Measurements from ENCODE around the gene PTPRN2. TPM values are rescaled to one million over a fixed set of nuclear protein-coding genes. Genes with fewer than 3 reads are reported as not detected.

PTPRN2 gene
- total and polyA plus RNA-seq, 3 experiments from 2014 or later, result 0.33 to 1.2 (median 0.42) TPM

DNA sequence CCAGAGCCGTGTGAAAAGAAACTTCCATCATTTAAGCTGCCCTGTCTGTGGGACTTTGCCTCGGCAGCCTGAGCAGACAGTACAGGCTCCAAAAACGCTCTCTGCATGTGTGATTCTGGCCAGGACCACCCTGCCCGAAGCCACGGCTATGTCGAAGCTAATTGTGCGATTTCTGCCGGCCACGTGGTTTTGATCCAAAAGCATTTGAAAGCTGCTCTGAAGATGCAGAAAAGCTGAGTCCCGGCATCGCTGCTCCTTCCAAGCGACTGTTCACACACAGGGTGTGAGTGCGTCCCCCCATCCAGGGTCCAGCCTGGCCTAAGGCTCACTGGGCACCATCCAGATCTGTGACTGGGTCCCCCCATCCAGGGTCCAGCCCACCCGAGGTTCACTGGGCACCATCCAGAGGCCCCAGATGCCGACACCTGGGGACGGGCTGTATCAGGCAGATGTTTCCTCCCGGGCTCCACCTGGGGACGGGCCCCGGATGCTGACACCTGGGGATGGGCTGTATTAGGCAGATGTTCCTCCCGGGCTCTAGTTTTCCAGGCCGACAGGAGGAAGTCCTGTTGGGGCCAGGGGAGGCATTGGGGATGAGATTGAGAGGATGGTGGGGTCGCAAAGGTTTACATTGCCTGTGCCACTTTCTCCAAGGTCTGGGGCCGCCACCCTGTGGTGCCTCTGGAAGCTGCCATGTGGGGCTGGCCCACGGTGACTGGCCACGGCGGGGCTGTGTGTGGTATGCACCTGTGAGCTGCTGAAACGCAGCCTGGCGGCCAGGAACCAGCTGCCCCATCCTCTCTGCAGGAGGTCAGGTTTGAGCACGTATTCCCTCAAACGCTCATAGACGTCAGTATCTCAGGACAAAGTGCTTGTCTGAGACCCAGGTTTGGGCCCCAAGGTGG is 723.5 kb downstream of the PTPRN2 start:
- Histone ChIP-seq H3K27ac (ENCODE audit: low read depth, low read length) (no peak overlapping the region), H3K4me1 (ENCODE audit: insufficient read depth, low read length) (no peaks in the 10 kb centered on the region), H3K36me3 (ENCODE audit: insufficient read depth, low read length) (no peaks in the 10 kb centered on the region), H3K27me3 (ENCODE audit: insufficient read depth, low read length, poor library complexity, severe bottlenecking) (no peaks in the 10 kb centered on the region), H3K4me3 (ENCODE audit: low read length) (no peak overlapping the region), H3K9me3 (ENCODE audit: low read length) (no peaks in the 10 kb centered on the region)
- Mint-ChIP-seq H3K4me1 (no peaks in the 10 kb centered on the region), H3K27ac (no peak overlapping the region), H3K4me3 (no peak overlapping the region), H3K27me3 (peaks cover 1 to 3% of the 10 kb centered on the region in 2 donors), H3K9me3 (peaks cover 0 to 2% (median 0%) of the 10 kb centered on the region in 5 donors), H3K36me3 (no peaks in the 10 kb centered on the region)
- ChIA-PET CTCF (no interaction called here), POLR2A (no interaction called here)
- no peak for DNase-seq

DNA sequence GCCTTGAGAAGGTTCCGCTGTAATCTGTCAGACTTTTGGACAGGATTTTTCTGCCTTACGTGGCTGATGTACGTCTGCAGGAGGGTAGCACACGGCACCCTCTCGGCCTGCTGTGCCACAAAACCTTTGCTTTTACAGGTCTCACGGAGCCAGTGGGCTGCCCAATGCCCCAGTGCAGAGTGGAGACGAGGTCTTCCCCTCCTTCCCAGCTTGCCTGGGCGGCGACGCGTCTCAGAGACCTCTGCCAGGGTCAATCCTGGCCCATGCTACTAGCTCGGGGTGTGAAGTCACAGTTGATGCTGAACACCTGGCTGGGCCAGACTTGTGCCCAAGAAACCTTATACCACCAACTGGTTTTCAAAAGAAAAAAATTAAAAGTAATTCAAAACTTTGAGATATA is 724.4 kb downstream of the PTPRN2 start:
- Histone ChIP-seq H3K9me3 (ENCODE audit: low read length) (no peaks in the 10 kb centered on the region), H3K27ac (ENCODE audit: low read depth, low read length) (no peak overlapping the region), H3K4me1 (ENCODE audit: insufficient read depth, low read length) (no peaks in the 10 kb centered on the region), H3K27me3 (ENCODE audit: insufficient read depth, low read length, poor library complexity, severe bottlenecking) (no peaks in the 10 kb centered on the region), H3K4me3 (ENCODE audit: low read length) (no peak overlapping the region), H3K36me3 (ENCODE audit: insufficient read depth, low read length) (no peaks in the 10 kb centered on the region)
- peaks cover 0 to 3% of the 10 kb centered on the region in 2 donors for H3K27me3 Mint-ChIP-seq
- H3K9me3 Mint-ChIP-seq, result peaks cover 0 to 2% (median 0%) of the 10 kb centered on the region in 5 donors
- H3K36me3 Mint-ChIP-seq, result no peaks in the 10 kb centered on the region
- POLR2A ChIA-PET, result no interaction called here
- H3K4me3 Mint-ChIP-seq, result no peak overlapping the region
- no peaks in the 10 kb centered on the region for H3K4me1 Mint-ChIP-seq
- no peak for DNase-seq
- H3K27ac Mint-ChIP-seq, result no peak overlapping the region
- CTCF ChIA-PET, result no interaction called here

DNA sequence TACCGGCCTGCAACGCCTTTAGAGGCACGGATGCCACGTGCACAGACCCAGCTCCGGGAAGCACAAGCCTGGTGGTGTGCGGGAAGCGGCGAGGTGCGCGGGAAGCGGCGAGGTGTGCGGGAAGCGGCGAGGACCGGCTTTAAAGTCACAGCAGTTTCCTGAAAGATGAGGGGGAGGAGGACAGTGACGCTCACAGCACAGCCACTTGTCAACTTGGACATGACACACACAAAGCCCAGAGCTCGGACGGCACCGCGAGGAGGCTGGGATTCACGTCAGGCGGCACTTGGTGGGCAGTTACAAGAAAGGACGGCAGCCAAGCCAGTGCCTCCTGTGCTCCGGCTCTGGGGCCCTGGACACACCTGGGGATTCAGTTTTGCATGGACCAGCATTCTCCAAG is 724.9 kb downstream of the PTPRN2 start:
- no peak overlapping the region for H3K4me3 Mint-ChIP-seq
- no peak for DNase-seq
- no peaks in the 10 kb centered on the region for H3K4me1 Mint-ChIP-seq
- H3K9me3 ChIP-seq (ENCODE audit: low read length), result no peaks in the 10 kb centered on the region
- CTCF ChIA-PET, result no interaction called here
- no peak overlapping the region for H3K27ac Mint-ChIP-seq
- no peaks in the 10 kb centered on the region for H3K27me3 ChIP-seq (ENCODE audit: insufficient read depth, low read length, poor library complexity, severe bottlenecking)
- H3K9me3 Mint-ChIP-seq, result peaks cover 0 to 2% (median 0%) of the 10 kb centered on the region in 5 donors
- no peaks in the 10 kb centered on the region for H3K36me3 Mint-ChIP-seq
- no peak overlapping the region for H3K4me3 ChIP-seq (ENCODE audit: low read length)
- peaks cover 0 to 3% of the 10 kb centered on the region in 2 donors for H3K27me3 Mint-ChIP-seq
- POLR2A ChIA-PET, result no interaction called here
- H3K27ac ChIP-seq (ENCODE audit: low read depth, low read length), result no peak overlapping the region
- no peaks in the 10 kb centered on the region for H3K4me1 ChIP-seq (ENCODE audit: insufficient read depth, low read length)
- H3K36me3 ChIP-seq (ENCODE audit: insufficient read depth, low read length), result no peaks in the 10 kb centered on the region

DNA sequence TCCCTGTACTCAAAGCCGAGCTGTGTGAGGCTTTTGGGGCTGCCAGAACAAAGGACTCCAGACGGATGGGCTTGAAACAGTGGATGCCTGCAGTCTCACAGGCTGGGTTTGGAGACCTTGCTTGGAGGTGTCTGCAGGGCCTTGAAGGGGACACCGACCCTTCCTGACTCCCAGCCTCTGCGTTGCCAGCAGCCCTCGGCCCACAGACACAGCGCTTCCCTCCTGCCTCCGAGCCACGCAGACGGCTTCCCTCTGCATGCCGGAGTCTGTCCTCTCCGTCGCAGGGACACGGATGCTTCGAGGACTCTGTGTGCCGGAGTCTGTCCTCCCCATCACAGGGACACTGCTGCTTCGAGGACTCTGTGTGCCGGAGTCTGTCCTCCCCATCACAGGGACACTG is 726.1 kb downstream of the PTPRN2 start:
- Mint-ChIP-seq H3K9me3 (peaks cover 0 to 2% (median 0%) of the 10 kb centered on the region in 5 donors), H3K27ac (no peak overlapping the region), H3K4me3 (no peak overlapping the region), H3K4me1 (no peaks in the 10 kb centered on the region), H3K36me3 (no peaks in the 10 kb centered on the region), H3K27me3 (peaks cover 0 to 3% of the 10 kb centered on the region in 2 donors)
- no peak overlapping the region for H3K27ac ChIP-seq (ENCODE audit: low read depth, low read length)
- H3K27me3 ChIP-seq (ENCODE audit: insufficient read depth, low read length, poor library complexity, severe bottlenecking), result no peaks in the 10 kb centered on the region
- no peaks in the 10 kb centered on the region for H3K36me3 ChIP-seq (ENCODE audit: insufficient read depth, low read length)
- ChIA-PET CTCF (no interaction called here), POLR2A (no interaction called here)
- no peak overlapping the region for H3K4me3 ChIP-seq (ENCODE audit: low read length)
- no peak for DNase-seq
- no peaks in the 10 kb centered on the region for H3K9me3 ChIP-seq (ENCODE audit: low read length)
- H3K4me1 ChIP-seq (ENCODE audit: insufficient read depth, low read length), result no peaks in the 10 kb centered on the region

DNA sequence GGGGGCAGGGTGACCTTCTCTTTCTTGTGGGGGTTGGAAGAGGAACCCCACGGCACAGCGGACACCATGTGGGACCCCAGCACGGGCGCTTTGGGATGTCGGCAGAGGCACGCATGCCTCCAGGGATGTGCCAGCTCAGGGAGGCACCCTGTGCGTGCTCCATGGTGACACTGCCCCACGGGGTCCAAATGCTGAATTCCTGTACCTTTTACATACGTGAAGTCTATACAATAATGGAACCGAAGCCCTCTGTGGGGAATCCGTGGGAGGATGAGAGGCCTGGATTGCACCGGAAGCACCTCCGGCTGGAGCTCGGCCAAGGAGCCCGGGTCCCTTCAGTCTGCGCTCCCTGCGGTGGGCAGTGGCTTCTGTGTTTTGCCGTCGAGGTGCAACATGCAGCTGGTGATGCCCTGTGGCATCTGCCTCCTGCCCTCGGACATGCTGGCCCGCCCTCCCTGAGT is 726.6 kb downstream of the PTPRN2 start:
- no peaks in the 10 kb centered on the region for H3K4me1 Mint-ChIP-seq
- Histone ChIP-seq H3K9me3 (ENCODE audit: low read length) (no peaks in the 10 kb centered on the region), H3K27ac (ENCODE audit: low read depth, low read length) (no peak overlapping the region), H3K4me3 (ENCODE audit: low read length) (no peak overlapping the region), H3K27me3 (ENCODE audit: insufficient read depth, low read length, poor library complexity, severe bottlenecking) (no peaks in the 10 kb centered on the region), H3K36me3 (ENCODE audit: insufficient read depth, low read length) (no peaks in the 10 kb centered on the region), H3K4me1 (ENCODE audit: insufficient read depth, low read length) (no peaks in the 10 kb centered on the region)
- H3K27me3 Mint-ChIP-seq, result peaks cover 0 to 3% of the 10 kb centered on the region in 2 donors
- no peak overlapping the region for H3K4me3 Mint-ChIP-seq
- H3K27ac Mint-ChIP-seq, result no peak overlapping the region
- CTCF ChIA-PET, result no interaction called here
- POLR2A ChIA-PET, result no interaction called here
- H3K36me3 Mint-ChIP-seq, result no peaks in the 10 kb centered on the region
- no peak for DNase-seq
- H3K9me3 Mint-ChIP-seq, result peaks cover 0 to 2% (median 0%) of the 10 kb centered on the region in 5 donors

DNA sequence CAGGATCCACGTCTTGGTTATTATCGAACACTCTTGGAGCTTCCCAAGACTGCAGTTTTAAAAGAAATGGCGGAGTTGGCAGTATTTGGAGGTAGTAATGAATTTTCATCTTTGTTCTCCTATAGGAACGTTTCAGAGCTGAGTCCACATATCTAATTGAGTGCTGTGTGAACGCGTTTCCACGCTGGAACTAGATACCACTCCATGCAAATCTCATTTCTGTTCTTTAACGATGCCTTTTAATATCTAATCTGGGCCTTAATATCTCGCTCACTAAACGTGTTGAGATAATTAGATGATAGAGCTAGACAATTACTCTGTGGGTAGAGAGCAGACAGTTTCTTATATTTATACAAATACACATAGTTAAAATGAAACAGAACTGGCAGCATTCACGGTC is 727.2 kb downstream of the PTPRN2 start:
- H3K27me3 ChIP-seq (ENCODE audit: insufficient read depth, low read length, poor library complexity, severe bottlenecking), result no peaks in the 10 kb centered on the region
- no peak overlapping the region for H3K27ac Mint-ChIP-seq
- ChIA-PET CTCF (no interaction called here), POLR2A (no interaction called here)
- no peaks in the 10 kb centered on the region for H3K9me3 ChIP-seq (ENCODE audit: low read length)
- H3K27me3 Mint-ChIP-seq, result peaks cover 0 to 3% of the 10 kb centered on the region in 2 donors
- H3K9me3 Mint-ChIP-seq, result peaks cover 0 to 2% (median 0%) of the 10 kb centered on the region in 5 donors
- H3K27ac ChIP-seq (ENCODE audit: low read depth, low read length), result no peak overlapping the region
- no peak overlapping the region for H3K4me3 ChIP-seq (ENCODE audit: low read length)
- H3K4me1 Mint-ChIP-seq, result no peaks in the 10 kb centered on the region
- no peak overlapping the region for H3K4me3 Mint-ChIP-seq
- no peaks in the 10 kb centered on the region for H3K36me3 ChIP-seq (ENCODE audit: insufficient read depth, low read length)
- H3K4me1 ChIP-seq (ENCODE audit: insufficient read depth, low read length), result no peaks in the 10 kb centered on the region
- no peaks in the 10 kb centered on the region for H3K36me3 Mint-ChIP-seq
- no peak for DNase-seq

DNA sequence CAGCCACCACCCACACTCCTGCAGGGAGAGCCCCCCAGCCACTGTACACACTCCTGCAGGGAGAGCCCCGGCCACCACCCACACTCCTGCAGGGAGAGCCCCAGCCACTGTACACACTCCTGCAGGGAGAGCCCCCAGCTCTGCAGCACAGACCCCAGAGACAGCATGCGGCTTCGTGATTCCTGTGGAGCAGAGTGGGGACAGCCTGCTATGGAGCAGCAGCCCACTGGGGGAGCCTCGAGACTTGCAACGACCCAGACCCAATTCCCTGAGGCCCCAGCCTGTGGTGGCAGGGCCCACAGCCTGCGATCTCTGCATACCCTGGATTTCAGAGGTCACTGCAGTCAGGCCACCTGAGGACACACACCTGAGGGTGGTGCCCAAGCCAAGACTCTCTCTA is 727.7 kb downstream of the PTPRN2 start:
- no peak for DNase-seq
- CTCF ChIA-PET, result no interaction called here
- no peaks in the 10 kb centered on the region for H3K36me3 Mint-ChIP-seq
- Histone ChIP-seq H3K27ac (ENCODE audit: low read depth, low read length) (no peak overlapping the region), H3K4me1 (ENCODE audit: insufficient read depth, low read length) (no peaks in the 10 kb centered on the region), H3K9me3 (ENCODE audit: low read length) (no peaks in the 10 kb centered on the region), H3K36me3 (ENCODE audit: insufficient read depth, low read length) (no peaks in the 10 kb centered on the region), H3K27me3 (ENCODE audit: insufficient read depth, low read length, poor library complexity, severe bottlenecking) (no peaks in the 10 kb centered on the region), H3K4me3 (ENCODE audit: low read length) (no peak overlapping the region)
- H3K27ac Mint-ChIP-seq, result no peak overlapping the region
- H3K27me3 Mint-ChIP-seq, result peaks cover 0 to 3% of the 10 kb centered on the region in 2 donors
- no peaks in the 10 kb centered on the region for H3K4me1 Mint-ChIP-seq
- no peaks in the 10 kb centered on the region for H3K9me3 Mint-ChIP-seq
- no peak overlapping the region for H3K4me3 Mint-ChIP-seq
- POLR2A ChIA-PET, result no interaction called here

DNA sequence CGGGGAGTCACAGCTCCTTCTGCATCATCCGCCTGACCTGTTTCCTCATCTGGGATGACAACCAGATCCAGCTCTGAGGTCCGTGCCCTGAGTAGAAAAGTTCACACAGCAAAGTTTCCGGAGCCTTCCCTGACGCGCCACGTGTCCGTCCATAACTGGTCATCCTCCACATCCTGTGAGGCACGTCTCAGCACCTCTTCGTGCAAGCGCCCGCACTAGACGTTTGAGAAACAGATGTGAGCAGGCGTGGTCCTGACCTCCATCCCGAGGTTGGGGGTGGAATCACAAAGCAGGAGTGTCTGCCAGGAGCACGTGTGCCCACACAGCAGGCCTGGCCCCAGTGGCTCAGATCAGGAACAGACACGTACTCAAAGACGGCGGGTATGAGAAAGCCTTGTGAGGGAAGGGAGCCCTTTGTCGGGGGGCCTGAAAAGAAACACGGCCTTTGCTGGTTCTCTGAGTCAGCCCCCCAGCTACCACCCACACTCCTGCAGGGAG is 730.0 kb downstream of the PTPRN2 start:
- no peak overlapping the region for H3K27ac ChIP-seq (ENCODE audit: low read depth, low read length)
- Mint-ChIP-seq H3K27ac (no peak overlapping the region), H3K4me1 (no peaks in the 10 kb centered on the region), H3K27me3 (peaks cover 0 to 3% of the 10 kb centered on the region in 2 donors), H3K4me3 (no peak overlapping the region), H3K9me3 (no peaks in the 10 kb centered on the region), H3K36me3 (no peaks in the 10 kb centered on the region)
- no peaks in the 10 kb centered on the region for H3K36me3 ChIP-seq (ENCODE audit: insufficient read depth, low read length)
- no peaks in the 10 kb centered on the region for H3K9me3 ChIP-seq (ENCODE audit: low read length)
- no peaks in the 10 kb centered on the region for H3K4me1 ChIP-seq (ENCODE audit: insufficient read depth, low read length)
- no peaks in the 10 kb centered on the region for H3K27me3 ChIP-seq (ENCODE audit: insufficient read depth, low read length, poor library complexity, severe bottlenecking)
- ChIA-PET CTCF (no interaction called here), POLR2A (no interaction called here)
- no peak overlapping the region for H3K4me3 ChIP-seq (ENCODE audit: low read length)
- DNase-seq, result no peak

Measured in CD8-positive, alpha-beta memory T cell (primary cell).